Stimulated activated CD4-positive, alpha-beta T cell treated with anti-CD3 and anti-CD28 coated beads, Interleukin-4, amount 100 ng/mL, for 48 hours (primary cell): ENCODE data around the gene TMEM219.

Experiments used
- DNase-seq, 2 donors: peaks; one replicate each; pipeline ENCODE4 v3.0.0-alpha.2; 2020; ENCODE audit warnings: low read depth in 2 of 2

The TMEM219 gene

DNA sequence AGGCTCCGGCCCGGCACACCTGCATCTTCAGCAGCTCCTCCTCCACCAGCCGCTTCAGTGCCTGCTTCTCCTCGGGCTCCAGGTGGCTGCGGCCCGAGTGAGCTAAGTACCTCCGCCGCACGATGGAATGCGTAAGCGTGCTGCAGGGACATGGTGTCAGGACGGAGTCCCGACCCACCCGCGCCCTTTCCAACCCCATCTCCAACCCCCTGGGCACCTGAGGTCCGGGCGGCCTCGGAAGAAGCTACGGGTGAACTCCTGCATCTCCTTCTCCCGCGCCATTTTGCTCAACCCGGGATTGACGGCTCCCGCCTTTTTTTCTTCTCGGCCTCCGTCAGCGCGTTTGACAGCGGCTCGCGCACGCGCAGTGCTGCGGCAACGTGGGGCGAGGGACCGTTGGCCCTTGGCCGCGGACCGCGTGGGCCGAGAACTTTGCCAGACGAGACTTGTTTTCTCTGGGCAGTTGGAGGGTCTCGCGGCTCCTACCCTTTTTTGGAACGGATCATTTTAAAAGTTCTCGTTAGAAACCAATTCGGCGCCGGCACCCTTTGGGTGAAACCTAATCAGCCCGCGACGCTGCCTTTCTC lies 33.5 kb downstream of the TMEM219 start, which contains the start of gene HIRIP3:
HIRIP3 (minus strand) TSS at position 294 of the 587 bp plus-strand sequence; CDS start at position 282, 12 bp downstream.
- peak; percentile 81 to 87 for DNase-seq

DNA sequence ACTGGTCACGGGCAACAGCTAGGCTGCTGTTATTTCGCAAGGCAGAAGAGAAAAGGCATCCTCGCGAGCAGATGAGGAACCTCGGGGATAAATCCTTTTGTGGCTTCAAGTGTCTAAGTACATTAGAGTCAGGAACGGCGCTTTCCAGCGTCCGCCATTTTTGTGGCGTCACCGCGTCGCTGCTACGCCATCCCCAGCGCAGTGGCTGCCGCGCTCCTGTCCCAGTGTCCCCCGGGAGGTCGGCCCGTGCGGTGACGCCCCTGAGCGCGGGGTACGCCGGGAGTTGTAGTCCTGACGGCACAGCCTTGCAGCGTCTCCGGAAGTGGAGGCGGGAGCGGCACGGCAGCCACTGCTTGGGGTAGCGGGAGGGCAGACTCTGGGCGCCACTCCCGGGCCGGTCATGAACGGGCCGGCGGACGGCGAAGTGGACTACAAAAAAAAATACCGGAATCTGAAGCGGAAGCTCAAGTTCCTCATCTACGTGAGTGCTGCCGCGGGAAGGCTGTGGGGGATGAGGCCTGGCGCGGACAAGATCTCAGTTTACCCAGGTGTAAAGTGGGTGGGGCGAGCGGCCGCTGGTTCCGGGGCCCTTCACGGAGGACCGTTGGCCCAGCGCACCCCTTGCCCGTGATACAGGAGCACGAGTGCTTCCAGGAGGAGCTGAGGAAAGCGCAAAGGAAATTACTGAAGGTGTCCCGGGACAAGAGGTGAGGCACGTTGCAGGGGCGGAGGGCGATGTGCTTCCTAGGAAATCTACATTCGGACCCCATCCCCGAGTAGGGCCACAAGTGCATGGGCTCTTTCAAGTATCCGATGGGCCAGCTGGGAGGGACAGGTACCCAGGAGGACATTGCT lies 34.3 kb downstream of the TMEM219 start, which contains the start of gene INO80E:
INO80E (plus strand) TSS at position 331 of the 855 bp plus-strand sequence; CDS start at position 401, 70 bp downstream.
- peak; percentile 99 for DNase-seq

GRCh38 chr16:29996766-29997250 lies 34.9 kb downstream of the TMEM219 start:
- no peak for DNase-seq

- DNase-seq = no peak
Measured at GRCh38 chr16:29999605-30000004, 37.7 kb downstream of the TMEM219 start.

- DNase-seq = no peak
Measured at GRCh38 chr16:30000735-30001631, 39.1 kb downstream of the TMEM219 start.

DNA sequence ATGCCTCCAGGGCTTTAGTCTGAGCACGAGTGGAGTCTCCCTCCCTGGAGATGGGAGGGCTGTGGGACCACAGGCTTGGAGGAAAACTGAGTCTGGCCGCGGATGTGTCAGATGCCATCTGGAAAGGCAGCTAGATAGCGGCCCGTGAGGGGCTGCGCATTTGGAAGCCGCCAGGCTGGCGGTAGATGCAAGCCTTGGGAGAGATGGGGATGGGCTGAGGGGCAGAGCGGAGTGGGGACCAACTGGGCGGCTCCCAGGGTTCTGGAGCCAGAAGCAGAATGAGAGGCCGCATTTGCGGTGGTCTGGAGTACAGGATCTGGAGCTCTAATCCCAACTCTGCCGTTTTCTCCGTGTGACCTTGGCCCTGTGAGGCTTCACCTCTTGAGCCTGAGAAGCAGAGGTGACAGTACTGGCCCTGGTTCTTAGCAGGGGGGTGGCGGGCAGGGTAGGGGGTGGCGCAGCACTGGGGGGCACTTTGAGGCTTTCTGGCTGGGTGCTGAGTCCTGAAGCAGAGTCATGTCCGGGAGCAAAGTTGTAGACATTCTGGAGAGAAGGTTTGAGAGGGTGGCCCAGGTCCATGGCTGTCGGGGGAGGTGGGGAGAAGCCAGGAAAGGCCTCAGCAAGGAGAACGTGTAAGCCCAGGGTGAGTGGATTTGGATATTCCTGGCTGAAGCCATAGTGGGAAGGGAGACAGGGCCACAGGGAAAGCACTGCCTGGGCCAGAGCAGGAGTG lies 40.9 kb downstream of the TMEM219 start:
- no peak for DNase-seq

GRCh38 chr16:30003670-30004423 lies 42.0 kb downstream of the TMEM219 start:
- no peak for DNase-seq

DNA sequence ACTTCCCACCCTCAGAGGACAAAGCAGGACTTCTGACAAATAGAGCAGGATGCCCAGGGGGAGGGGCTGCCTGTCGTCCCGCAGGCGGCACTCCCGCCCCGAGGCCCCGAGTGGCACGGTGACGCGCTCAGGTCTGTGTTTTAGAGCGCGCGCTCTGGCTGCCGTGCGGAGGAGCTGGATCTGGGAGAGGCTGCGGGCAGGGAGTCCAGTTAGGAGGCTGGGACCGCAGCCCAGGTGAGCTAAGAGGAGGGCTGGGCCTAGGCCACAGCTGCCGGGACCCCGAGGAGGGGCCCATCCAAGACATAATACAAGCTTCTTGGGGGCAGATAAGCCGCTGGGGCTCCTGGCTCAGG lies 42.5 kb downstream of the TMEM219 start:
- DNase-seq = no peak

- DNase-seq = no peak
Measured at GRCh38 chr16:30004811-30005242, 42.9 kb downstream of the TMEM219 start.

GRCh38 chr16:30005341-30006094 lies 43.6 kb downstream of the TMEM219 start:
- DNase-seq = no peak

DNA sequence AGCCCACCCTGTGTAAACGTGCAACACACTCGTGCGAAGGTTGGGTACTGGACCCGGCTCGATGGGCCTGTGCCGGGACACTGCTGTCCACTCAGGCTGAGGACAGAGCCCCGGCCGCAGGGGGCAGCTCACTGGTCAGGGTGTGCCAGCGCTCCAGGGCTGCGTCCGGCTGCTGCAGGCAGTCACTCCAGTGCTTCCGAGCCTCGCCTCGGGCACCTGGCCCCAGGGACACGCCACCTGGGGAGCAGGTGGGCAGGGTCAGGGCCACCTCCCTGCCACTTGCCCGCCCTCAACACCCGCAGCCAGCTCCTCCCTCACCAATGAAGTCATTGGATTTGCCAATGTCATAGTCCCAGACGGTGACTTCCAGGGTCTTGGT lies 44.2 kb downstream of the TMEM219 start:
- DNase-seq = no peak

DNA sequence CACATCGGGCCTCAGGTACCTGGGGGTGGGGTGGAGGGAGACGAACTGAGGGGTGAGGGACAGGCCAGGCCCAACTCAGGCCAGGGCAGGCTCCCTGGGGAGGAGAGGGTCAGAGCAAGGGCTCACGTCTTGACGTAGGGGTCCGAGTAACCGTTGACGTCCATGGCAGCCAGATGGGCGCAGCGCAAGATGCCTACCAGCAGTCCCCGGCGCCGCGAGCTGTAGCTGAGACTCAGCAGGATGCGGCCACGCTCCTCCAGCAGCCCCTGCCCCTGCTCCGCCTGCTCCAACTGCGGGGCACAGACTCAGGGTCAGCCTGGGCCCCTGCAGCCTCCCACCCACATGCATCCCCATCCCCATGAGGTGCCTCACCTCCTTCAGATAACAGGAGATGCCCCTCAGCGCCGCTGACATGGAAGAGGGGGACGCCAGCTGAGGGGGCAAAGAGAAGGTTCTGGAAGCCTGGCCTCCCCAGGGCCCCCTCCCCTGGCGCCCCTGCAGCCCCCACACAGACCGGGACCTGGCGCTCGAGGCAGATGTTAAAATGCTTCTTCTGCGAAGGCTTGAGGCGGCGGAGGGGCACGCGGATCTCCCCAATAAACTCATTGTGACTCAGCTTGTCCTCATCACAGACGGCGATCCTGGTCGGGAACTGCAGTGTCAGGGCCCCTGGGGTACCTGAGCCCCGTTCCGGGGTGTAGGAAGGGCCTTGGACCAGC lies 44.9 kb downstream of the TMEM219 start:
- no peak for DNase-seq

DNA sequence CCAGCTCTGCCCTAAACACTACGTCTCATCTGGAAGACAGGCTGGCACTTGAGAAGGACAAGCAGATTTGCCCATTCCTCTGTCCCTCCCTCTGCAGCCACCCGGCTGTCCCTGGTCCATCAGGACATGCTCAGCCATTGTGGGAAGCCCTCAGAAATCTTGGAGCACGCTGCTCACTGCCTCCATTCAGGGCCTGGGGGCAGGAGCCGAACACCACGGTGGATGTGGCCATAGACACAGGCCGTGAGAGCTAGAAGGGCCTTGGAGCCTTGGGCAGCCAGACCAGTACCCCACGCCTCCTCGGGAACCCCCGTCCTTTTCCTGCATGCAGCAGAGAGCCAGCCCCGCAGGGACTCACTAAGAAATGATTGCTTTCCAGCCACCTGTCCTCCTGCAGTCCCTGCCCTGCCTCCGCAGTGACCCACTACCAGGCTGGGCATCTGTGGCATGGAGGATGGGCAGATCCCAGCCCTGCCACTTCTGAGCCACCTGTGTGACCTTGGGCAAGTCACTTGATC lies 45.6 kb downstream of the TMEM219 start:
- no peak for DNase-seq

GRCh38 chr16:30009085-30009862 lies 47.4 kb downstream of the TMEM219 start:
- no peak for DNase-seq

DNA sequence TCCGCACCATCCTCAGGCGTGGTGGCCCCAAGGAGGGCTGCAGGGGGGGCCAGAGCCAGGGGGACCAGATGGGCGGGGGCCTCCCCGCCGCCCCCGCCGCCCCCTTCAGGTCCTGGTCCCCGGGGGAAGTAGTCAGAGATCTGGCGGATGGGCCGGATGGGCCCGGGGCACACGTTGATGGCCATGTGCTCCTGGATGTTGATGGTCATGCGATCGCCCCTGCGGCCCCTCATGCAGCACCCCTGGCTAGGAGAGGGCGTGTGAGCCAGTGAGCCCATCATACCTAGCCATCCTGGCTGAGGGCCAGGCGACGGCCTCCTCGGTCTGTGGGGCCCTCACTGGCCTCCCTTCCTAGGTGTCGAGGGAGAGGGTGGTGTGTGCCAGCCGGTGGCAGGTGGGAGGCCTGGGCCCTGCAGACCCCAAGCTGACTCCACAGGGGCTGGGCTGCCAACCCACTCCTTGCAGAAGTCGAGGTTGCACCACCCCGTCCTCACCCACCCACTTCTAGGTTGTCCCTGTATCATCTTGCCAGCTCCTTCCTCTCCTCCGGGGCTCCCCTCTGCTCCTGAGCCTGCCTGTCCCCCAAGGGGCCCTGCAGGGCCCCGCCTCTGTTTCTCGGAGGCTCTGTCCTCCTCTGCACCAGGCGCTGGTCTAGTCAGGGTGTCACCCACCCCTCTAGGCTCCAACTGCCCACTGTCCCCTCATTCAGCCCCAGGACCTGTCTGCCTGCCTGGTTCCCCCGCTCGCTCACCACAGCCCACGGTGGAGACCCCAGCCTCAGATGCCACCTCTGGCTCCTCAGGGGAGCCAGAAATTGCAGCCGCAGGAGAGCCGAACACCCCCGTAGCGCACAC lies 48.3 kb downstream of the TMEM219 start:
- DNase-seq = no peak

DNA sequence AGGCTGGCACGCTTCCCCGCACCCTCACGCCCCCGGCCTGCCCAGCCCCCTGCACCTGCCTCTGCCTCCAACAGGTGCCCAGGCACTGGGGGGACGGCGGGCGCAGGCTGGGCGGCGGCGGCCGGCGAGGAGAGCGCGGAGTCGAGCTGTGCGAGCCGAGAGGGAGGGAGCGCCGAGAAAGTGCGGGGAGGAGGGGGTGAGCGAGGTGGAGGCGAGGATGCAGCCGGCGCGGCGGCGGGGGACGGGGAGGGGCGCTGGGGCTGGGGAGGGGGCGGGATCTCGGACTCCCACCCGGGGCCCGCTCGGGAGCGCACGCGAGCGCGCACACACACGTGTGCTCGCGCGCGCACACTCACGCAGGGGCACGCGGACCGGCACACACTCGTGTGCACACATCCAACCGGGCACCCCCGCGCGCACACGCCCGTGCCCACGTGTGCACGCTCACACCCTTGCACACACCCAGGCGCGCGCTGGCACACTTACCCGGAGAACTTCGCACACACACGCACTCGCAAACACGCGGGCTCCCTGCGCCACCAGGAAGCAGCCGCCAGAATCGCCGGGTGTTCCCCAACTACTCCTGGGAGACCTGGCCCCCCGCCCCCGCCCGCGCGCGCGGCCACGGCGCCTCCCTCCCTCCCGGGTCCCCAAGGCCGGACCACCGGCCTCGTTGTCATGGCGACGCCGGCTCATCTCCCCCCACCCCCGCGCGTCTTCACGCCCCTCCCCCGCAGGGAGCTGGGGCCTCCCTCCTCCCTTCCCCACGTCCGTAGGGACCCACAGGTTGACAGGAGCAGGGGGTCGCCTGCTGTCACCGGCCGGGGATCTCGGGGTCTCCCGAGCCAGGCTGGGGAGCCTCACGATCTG lies 49.2 kb downstream of the TMEM219 start, which contains the start of gene DOC2A:
DOC2A (minus strand) TSS at position 184 of the 870 bp plus-strand sequence. CDS start 805 bp downstream, outside the sequence.
- no peak for DNase-seq
